WI38 (cell line): ENCODE measurements around the gene ABI2.
"Not testable (repeated sequence)": the region's sequence is repeated elsewhere in the genome, so short reads cannot be mapped to it uniquely, and the experiment has no call there.

Experiments
- H3K4me3 ChIP-seq: 2 replicates; pipeline ENCODE4 v1.5.1; 2011; ENCODE audit warnings: low read depth, mild to moderate bottlenecking, control low read depth, low read length
- TF ChIP-seq, protein P1 (sequence below): IDR thresholded peaks from 2 replicates; pipeline ENCODE4 v1.5.1; 2012; ENCODE audit warnings: low read depth, mild to moderate bottlenecking, control low read depth, low read length

ABI2 gene

DNA sequence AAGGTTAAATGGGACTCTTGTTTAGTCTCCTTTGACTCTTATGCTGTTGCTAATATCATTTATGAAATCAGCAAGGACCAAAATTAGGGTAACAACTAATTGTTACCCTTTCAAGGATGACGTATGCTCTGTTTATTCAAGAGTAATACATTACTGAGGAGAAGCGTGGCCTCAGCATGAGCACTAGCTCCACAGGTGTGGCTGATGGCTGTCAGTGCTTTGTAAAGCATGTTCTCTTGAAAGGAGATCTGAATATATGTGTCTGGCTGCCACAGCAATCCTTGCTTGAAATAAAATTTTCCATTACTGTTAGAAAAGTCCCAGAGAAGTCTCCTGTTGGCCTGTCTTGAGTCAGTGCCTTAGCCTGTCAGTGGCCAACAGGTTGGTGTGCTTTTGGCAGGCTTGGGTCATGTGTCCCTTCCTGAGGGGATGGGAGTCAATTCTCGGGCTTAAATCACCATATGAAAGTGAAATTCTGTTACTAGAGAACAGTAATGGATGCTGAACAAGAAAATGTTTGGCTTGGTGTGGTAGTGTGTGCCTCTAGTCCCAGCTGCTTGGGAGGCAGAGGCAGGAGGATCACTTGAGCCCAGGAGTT, 32.7 kb downstream of the ABI2 start:
- no peak overlapping the region for H3K4me3 ChIP-seq
- TF ChIP-seq, protein P1, sequence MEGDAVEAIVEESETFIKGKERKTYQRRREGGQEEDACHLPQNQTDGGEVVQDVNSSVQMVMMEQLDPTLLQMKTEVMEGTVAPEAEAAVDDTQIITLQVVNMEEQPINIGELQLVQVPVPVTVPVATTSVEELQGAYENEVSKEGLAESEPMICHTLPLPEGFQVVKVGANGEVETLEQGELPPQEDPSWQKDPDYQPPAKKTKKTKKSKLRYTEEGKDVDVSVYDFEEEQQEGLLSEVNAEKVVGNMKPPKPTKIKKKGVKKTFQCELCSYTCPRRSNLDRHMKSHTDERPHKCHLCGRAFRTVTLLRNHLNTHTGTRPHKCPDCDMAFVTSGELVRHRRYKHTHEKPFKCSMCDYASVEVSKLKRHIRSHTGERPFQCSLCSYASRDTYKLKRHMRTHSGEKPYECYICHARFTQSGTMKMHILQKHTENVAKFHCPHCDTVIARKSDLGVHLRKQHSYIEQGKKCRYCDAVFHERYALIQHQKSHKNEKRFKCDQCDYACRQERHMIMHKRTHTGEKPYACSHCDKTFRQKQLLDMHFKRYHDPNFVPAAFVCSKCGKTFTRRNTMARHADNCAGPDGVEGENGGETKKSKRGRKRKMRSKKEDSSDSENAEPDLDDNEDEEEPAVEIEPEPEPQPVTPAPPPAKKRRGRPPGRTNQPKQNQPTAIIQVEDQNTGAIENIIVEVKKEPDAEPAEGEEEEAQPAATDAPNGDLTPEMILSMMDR: no peak

DNA sequence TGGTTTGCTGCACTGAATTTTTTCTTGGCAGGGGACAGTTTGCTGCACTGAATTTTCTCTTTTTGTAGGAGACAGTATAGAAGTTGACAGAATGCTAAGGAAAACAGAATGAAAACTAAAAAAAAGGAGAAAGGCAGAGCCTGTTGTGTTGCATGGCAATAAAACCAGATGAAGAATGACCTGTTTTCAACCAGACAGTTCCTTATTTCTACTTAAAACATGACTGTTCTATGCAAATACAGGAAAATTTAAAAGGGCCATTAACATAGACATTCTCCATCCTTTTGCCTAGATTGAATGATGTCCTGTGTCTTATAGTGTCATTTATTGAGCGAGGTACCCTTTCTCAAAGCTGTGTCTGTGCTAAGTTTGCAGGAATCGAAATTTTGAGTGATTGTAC, 33.3 kb downstream of the ABI2 start:
- TF ChIP-seq, protein P1: no peak
- no peak overlapping the region for H3K4me3 ChIP-seq

DNA sequence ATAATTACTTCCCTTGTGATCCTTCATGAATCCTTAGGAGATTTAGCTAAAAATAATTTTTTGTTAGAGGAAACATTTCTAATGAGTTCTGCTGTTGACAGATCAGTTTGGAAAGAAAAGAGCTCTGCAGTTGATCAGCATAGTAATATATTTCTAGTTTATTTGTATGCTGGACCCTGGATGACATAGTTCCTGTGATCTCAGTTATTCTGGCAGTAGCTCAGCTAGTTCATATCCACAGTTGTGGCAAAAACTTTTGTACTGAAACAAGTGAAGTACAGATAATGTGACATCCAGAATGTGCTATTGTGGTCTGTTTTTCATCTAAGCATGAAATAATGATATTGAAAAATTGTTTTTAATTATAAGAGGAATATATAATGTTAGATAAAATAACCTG, 33.7 kb downstream of the ABI2 start:
- no peak overlapping the region for H3K4me3 ChIP-seq
- TF ChIP-seq, protein P1: no peak

DNA sequence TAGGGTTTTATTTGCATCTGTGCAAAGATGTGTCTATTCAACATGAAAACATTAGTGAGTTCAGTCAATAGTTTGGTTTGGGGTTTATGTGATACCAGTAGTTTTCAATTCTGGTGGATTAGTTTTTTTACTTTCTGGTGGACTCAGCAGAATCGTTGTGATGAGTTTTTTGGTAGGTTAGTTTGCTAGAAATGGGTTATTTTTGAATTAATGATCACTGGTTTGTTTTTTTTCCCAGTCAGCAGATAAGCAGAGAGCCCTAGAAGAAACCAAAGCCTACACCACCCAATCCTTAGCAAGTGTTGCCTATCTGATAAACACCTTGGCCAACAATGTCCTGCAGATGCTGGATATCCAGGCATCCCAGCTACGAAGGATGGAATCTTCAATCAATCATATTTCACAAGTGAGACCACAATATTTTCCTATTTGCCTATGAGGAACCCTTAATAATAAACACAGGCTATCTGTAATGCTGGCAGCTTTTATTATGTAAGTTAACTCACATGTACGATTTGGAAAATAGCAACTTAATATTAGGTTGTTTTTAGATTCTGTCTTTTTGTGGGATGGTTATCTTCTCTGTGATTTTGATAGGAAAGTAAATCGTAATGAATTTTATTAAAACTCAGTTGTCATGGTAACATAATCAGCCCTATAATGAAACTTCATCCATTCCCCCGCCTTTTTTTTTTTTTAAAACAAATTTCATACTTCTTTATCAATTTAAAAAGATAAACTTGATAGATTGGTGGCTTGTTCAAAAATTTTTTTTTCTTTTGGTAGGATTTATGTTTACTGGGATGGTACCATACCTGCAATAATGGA, 38.7 kb downstream of the ABI2 start:
- no peak overlapping the region for H3K4me3 ChIP-seq
- TF ChIP-seq, protein P1: no peak

DNA sequence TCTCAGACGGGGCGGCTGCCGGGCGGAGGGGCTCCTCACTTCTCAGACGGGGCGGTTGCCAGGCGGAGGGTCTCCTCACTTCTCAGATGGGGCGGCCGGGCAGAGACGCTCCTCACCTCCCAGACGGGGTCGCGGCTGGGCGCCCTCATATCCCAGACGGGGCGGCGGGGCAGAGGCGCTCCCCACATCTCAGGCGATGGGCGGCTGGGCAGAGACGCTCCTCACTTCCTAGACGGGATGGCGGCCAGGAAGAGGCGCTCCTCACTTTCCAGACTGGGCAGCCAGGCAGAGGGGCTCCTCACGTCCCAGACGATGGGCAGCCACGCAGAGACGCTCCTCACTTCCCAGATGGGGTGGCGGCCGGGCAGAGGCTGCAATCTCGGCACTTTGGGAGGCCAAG, 44.5 kb downstream of the ABI2 start:
- H3K4me3 ChIP-seq: not testable (repeated sequence)

DNA sequence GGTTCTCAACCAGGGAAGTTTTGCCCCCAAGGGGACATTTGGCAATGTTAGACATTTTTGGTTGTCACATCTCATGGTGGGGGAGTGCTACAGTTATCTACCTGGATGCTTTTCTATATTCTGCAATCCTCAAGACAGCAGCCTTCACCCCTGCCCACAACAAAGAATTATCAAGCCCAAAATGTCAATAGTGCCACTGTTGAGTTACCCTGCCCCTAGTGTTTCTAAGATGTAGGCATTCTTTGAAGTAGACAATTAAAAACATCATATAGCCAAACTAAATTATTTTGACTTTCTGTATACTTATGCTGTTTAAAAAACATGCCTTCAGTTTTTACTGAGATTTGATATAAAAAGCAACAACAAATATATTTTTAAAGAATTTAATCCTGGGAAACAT, 48.0 kb downstream of the ABI2 start:
- H3K4me3 ChIP-seq: no peak overlapping the region
- TF ChIP-seq, protein P1: no peak

DNA sequence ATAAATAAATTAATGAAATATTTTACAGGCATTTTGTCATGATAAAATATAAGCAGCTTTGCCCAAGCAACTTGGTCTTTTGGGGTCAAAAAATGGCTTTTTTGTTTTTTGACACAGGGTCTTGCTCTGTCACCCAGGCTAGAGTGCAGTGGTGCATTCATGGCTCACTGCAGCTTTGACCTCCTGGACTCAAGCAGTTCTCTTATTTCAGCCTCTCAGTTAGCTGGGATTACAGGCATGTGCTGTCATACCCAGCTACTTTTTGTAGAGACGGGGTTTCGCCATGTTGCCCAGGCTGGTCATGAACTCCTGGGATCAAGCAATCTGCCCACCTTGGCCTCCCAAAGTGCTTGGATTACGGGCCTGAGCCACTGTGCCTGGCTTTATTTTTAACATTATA, 51.0 kb downstream of the ABI2 start:
- H3K4me3 ChIP-seq: no peak overlapping the region
- TF ChIP-seq, protein P1: no peak

DNA sequence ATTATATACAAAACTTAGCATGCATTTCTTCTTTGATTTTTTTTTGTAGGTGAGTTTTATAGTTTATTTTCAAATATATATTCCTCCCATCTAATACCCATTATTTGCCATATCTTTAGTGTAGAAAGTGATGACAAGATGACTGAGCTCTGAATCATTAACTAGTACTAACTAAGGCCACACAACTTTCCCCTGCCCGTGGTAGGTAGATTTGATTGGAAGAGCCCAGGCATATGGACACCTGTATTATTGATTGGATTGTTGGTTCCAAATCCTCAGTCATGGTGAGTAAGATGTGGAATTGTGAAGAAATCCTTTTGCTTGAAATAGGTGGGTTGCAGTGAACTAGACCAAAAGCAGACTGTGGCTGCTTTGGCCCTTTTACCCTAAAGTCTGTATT, 54.8 kb downstream of the ABI2 start:
- no peak overlapping the region for H3K4me3 ChIP-seq
- TF ChIP-seq, protein P1: no peak

DNA sequence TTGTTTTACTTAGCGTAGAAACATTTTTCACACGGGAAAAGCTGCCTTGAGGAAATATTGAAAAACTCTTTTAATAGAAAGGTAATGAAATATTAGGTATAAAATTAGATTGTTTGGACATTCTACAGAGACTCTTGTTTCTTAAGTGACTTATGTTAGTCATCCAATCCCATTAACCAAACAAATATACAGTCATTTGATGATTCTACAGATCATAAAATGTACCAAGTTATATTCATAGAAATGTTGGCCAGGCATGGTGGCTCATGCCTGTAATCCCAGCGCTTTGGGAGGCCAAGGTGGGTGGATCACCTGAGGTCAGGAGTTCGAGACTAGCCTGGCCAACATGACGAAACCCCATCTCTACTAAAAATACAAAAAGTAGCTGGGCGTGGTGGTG, 60.0 kb downstream of the ABI2 start:
- not testable (repeated sequence) for H3K4me3 ChIP-seq
